ENCODE results near the gene HDAC1.

- no peak for TF ChIP-seq CTCF (IDR thresholded peaks at IDR 0.05)
- no peak for TF ChIP-seq ZFX (IDR thresholded peaks at IDR 0.05; ENCODE audit: borderline replicate concordance)
These were observed 57.4 kb downstream of the HDAC1 start for GRCh38 chr1:32349211-32349708.
